ENCODE measurements around the gene IL20RA.
"Not testable (repeated sequence)": the region's sequence is repeated elsewhere in the genome, so short reads cannot be mapped to it uniquely, and the experiment has no call there.

IL20RA gene
- total RNA-seq: 0 to 0.12 reads per million in 2 experiments

DNA sequence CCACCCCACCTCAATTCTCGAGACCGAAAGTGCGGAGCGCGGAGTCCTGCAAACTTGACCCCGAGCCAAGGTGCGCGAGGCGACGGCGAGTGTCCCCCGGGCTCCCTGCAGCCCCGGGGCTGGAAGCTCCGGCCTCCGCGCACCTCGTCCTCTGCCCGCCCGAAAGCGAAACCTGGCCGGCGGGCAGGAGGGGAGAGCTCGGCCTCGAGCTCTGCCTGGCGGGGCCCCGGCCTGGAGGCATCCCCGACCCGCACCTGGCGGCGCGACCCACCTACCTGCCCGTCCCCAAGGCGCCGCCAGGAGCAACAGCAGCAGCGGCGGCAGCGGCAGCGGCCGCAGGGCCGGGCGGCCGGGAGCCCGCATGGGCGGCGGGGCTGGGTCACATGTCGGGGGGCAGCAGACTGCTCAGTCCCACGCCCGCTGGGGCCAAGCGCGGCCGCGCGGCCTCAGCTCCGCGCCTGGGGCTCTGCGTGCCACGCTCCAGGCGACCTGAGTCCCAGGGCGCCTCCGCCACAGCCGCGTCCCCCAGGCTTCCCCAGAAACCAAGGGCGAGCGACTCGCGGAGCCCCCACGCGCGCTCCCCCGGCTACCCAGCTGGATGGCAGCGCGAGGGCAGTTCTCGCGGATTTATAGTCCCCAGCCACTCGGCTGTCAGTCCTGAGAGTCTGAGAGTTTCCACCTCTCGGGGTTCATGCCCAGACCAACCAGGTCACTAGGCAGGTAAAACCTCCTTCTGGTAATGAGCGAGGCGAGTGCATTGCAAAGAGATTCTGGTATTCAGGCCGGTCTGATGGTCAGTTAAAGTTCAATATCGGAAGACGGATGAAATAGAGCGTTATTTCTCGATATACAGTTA is at the start of gene IL20RA:
Gene IL20RA (minus strand): TSS at position 600 of the 856 bp plus-strand sequence. CDS start 237 bp downstream, at position 363.
- no peak for DNase-seq (ENCODE audit: low read depth)

DNA sequence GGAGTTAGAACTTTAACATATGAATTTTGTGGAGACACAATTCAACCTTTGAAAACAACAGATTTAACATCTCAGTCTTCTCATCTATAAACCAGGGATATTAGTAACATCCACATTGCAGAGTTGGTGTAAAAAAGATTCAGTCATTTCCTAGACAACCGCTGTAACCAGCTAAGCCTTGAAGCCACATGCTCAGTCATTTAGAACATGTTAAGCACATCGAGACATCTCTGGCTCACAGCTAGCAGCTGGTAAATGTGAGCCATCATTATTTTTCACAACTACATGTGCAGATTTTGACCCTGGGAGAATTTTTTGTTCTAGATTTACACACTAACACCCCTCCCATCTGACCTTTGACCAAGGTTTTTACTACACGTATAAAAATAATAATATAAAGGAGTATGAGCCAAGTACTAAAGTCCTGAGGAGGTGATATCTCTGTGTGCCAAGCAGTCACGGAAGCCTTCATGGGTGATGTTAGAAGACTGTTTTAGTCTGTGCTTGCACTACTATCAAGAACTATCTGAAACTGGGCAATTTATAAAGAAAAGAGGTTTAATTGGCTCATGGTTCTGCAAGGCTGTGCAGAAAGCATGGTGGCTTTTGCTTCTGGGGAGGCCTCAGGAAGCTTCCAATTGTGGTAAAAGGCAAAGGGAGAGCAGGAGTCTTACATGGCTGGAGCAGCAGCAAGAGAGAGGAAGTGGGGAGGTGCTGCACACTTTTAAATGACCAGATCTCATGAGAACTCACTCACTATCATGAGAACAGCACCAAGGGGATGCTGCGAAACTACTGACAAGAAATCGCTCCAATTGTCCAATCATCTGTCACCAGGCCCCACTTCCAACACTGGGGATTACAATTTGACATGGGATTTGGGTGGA is 48.7 kb upstream of the IL20RA start:
- DNase-seq (ENCODE audit: low read depth): no peak

- no peak for DNase-seq (ENCODE audit: low read depth)
These were observed 47.3 kb upstream of the IL20RA start for GRCh38 chr6:137092018-137092417.

DNA sequence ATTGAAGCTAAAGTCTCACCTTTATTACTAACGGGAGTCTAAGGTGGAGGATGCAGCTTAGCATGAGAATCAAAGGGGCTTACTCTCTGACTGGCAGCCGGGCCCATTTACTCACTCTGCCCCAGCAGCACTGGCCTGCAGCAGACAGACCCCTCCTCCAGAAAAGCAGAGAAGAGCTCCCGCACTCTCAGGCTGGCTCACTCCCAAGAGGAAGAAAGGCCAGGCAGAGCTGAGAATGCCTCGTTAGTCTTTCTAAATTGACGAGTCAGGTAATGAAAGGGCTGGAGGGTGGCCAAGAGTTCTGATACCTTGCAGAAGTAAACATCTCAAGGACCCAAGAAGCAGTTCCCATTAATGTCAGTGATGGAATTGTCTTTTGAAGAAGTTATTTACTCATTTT is 44.5 kb upstream of the IL20RA start:
- DNase-seq (ENCODE audit: low read depth): no peak

DNA sequence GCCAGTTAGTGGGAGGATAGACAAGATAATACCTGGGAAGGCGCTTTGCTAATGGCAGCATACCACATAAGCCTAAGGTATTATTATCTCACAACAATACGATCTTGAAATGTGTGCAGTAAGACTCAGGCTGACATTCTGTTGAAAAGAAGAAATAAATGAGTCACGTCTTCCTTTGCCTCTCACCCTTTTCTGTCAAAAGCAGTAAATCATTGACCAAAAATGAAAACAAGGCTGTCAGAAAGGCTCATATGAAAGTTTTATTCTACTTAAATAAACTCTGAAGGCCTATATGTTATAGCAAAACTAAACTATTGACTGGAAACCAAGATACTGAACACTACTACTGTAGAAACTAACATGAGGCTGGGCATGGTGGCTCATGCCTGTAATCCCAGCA is 43.1 kb upstream of the IL20RA start:
- DNase-seq (ENCODE audit: low read depth): no peak

DNA sequence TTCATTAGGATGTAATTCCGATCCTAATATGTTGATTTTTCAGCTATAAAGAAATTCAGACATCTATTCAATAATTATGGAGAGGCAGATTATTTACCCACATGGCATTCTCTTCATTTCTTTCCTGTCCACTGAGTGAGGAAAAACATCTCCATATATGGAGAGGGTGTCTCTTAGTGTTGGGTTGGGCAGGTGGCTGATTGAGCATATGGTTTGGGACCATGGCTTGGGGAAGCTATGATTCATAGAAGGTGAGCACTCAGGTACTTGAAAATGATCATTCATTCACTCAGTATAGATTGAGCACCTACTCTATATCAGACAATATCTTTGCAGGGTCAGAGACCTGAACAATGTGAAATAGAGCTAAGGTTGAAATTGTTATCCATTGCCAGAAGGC is 41.3 kb upstream of the IL20RA start:
- no peak for DNase-seq (ENCODE audit: low read depth)

DNA sequence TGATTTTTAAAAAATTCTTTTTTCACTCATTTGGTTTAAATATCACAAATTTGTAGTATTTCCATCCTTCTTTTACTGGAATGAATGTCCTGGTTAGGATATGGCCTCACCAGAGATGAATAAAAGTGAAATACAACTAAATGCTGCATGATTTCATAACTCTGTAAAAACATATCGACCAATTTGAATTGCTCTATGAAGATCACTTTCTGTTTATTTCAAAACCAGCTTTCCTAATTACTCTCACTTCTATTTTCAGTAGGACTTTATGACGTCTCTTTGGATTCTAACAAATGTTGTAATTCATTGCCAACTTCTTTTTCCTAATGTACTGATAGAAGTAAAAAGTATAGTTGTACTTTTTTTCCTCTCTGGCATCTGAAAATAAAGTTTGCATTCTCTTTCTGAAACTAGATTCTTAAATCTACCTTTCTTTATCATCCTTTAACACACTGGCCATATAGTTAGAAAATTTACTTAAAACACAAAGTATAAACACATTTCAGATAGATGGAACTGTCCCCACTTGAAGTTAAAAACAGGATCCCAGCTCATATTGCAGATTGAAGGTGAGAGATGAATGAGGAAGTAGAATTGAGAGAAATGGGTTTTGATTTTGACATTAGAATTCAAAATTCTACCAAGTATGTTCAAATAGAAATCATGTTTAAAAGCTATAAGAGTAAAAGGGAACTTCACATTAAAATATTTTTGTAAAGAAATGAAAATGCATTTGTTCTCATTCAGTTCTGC is 40.3 kb upstream of the IL20RA start:
- DNase-seq (ENCODE audit: low read depth): no peak

GRCh38 chr6:137084090-137084489 is 39.3 kb upstream of the IL20RA start:
- no peak for DNase-seq (ENCODE audit: low read depth)

DNA sequence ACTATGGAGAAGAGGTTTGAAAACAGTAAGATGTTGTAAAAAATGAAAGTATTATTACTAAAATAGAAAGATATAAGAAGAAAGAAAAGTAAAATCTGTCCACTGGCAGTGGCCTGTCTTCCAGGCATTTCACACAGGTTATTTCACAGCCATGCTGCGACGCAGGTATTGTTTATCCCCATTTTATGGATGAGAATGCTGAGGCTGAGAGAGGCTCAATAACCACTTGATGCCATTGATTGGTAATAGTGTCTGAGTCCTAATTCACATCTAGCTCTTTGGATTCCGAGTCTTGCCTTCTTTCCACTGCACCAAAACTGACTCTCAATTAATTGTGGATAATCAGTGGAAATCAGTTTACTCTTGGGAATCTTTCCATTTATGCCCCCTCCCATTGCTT is 37.2 kb upstream of the IL20RA start:
- no peak for DNase-seq (ENCODE audit: low read depth)

GRCh38 chr6:137080711-137081110 is 35.9 kb upstream of the IL20RA start:
- no peak for DNase-seq (ENCODE audit: low read depth)

- DNase-seq (ENCODE audit: low read depth): peak; percentile 30
These were observed 31.7 kb upstream of the IL20RA start for GRCh38 chr6:137076277-137077068.

DNA sequence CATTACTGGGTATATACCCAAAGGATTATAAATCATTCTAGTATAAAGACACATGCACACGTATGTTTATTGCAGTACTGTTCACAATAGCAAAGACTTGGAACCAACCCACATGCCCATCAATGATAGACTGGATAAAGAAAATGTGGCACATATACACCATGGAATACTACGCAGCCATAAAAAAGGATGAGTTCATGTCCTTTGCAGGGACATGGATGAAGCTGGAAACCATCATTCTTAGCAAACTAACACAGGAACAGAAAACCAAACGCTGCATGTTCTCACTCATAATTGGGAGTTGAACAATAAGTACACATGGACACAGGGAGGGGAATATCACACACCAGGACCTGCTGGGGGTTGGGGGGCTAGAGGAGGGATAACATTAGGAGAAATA is 31.0 kb upstream of the IL20RA start:
- not testable (repeated sequence) for DNase-seq (ENCODE audit: low read depth)

DNA sequence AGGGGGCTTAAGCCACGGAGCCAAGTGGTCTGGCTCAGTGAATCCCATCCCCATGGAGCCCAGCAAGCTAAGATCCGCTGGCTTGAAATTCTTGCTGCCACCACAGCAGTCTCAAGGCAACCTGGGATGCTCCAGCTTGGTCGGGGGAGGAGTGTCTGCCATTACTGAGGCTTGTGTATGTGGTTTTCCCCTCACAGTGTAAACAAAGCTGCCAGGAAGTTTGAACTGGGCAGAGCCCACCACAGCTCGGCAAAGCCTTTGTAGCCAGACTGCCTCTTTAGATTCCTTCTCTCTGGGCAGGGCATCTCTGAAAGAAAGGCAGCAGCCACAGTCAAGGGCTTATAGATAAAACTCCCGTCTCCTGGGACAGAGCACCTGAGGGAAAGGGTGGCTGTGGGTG is 25.5 kb upstream of the IL20RA start:
- DNase-seq (ENCODE audit: low read depth): no peak

DNA sequence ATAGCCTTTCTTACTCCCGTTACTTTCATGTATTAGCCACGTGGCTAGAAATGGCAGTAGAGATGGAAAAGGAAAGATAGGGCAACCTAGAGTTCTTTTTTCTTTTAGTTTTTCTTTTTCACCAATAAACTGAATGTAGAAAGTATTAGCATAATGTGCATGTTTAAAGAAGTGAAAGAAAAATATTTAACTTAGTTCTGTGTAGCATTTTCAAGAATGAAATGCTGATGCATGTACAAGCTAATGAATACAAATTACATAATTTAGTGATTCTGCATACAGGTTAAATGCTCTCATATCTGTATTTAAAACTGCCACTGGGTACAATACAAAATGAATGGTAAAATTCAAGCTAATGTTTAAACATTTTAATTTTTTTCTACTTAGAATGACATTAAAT is 22.6 kb upstream of the IL20RA start:
- DNase-seq (ENCODE audit: low read depth): no peak

- no peak for DNase-seq (ENCODE audit: low read depth)
These were observed 13.3 kb upstream of the IL20RA start for GRCh38 chr6:137058037-137058436.

GRCh38 chr6:137056121-137056880 is 11.5 kb upstream of the IL20RA start:
- no peak for DNase-seq (ENCODE audit: low read depth)

- DNase-seq (ENCODE audit: low read depth): no peak
These were observed 7.2 kb upstream of the IL20RA start for GRCh38 chr6:137051790-137052472.

- no peak for DNase-seq (ENCODE audit: low read depth)
These were observed 4.3 kb upstream of the IL20RA start for GRCh38 chr6:137049095-137049494.

DNA sequence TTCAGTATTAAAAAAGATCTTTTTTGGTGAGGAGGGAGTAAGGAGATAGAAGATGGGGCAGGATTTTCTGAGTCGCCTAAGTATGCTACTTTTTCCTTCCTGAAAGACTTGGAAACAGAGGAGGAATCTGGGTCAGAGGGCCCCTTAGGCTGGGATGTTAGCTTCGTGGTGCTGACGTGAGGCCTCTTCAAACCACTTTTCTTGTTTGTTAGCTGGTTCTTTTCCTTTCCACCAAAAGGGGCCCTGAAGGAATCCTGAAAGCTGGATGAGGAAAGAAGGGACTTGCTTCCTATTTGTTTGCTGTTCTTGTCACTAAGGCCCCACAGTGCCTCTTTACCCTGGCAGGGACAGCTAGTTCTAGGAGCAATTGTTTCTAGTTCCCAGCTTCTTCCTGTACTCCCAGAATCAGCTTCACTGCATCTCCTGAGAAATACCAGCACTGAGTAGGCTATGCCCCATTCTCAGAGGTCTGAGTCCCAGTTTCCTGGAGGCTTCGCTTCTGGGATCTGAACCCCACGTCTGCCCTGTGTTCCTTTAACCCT is 2.2 kb upstream of the IL20RA start:
- no peak for DNase-seq (ENCODE audit: low read depth)

All from T follicular helper cell (primary cell).